GM18868 (cell line): ENCODE data around the gene CEMIP.
"Not testable (repeated sequence)": the region's sequence is repeated elsewhere in the genome, so short reads cannot be mapped to it uniquely, and the experiment has no call there.

Experiments used
- ATAC-seq: cut with Tn5 transposase; IDR thresholded peaks from one replicate; pipeline ENCODE4 v1.9.1; 2021; ENCODE audit warnings: mild to moderate bottlenecking, moderate library complexity; ENCODE audit not compliant: unreplicated experiment

Gene CEMIP

DNA sequence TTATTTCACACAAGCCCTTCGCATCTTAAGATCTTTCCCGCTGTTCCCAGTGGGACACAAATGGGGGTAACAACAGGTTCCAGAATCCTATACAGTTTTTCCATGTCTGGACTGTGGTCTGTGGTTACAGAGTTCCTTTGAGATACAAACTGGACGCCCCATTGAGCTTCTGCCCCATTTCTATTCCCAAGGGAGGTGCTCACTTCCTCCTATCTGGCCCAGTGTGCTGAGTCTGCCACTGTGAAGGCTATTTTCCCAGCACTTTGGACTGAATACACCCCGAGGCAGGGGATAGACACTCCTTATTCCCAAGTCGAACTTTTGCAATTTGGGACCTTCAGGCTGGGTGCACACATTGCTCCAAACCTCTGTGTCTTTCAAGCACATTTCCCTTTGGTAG lies 166.4 kb downstream of the CEMIP start:
- no peak for ATAC-seq

DNA sequence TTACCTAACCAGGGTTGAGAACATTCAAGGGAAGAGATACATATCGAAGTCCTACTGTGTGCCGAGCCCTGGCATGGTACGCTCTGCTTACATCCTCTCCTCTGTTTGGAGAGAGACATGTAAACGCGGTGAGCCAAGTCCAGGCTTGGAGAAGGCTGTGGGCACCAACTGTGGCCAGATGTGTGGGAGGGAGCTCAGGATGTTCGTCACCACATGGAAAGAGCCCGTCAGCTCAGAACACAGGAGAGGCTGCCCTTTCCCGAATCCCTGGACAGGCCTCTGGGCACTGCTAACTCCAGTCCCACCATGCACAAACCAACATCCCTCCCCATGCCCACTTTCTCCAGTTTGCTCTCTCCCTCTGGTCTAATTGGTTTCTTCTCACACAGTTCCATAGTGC lies 167.4 kb downstream of the CEMIP start:
- no peak for ATAC-seq

GRCh38 chr15:80948651-80949292 lies 169.6 kb downstream of the CEMIP start:
- no peak for ATAC-seq

- ATAC-seq, result no peak
Observed at GRCh38 chr15:80949756-80950155, 170.6 kb downstream of the CEMIP start.

DNA sequence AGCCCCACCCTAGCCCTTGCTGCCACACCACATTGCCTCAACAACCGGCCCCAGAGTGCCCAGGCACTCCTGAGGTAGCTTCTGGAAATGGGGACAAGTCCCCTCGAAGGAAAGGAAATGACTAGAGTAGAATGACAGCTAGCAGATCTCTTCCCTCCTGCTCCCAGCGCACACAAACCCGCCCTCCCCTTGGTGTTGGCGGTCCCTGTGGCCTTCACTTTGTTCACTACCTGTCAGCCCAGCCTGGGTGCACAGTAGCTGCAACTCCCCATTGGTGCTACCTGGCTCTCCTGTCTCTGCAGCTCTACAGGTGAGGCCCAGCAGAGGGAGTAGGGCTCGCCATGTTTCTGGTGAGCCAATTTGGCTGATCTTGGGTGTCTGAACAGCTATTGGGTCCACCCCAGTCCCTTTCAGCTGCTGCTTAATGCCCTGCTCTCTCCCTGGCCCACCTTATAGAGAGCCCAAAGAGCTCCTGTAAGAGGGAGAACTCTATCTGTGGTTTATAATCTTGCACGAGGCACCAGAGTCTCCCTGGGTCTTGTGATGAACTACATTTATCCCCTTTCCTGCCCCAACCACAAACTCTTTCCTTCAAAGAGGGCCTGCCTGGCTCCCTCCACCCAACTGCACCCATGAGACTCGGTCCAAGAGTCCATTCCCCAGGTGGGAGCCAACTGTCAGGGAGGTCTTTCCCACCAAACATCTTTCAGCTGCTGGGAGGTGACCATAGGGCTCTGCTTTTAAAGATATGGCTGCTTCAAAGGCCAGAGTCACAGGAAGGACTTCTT lies 171.3 kb downstream of the CEMIP start:
- no peak for ATAC-seq

GRCh38 chr15:80951941-80952340 lies 172.8 kb downstream of the CEMIP start:
- ATAC-seq, result no peak

GRCh38 chr15:80953001-80953952 lies 174.1 kb downstream of the CEMIP start:
- ATAC-seq, result no peak

DNA sequence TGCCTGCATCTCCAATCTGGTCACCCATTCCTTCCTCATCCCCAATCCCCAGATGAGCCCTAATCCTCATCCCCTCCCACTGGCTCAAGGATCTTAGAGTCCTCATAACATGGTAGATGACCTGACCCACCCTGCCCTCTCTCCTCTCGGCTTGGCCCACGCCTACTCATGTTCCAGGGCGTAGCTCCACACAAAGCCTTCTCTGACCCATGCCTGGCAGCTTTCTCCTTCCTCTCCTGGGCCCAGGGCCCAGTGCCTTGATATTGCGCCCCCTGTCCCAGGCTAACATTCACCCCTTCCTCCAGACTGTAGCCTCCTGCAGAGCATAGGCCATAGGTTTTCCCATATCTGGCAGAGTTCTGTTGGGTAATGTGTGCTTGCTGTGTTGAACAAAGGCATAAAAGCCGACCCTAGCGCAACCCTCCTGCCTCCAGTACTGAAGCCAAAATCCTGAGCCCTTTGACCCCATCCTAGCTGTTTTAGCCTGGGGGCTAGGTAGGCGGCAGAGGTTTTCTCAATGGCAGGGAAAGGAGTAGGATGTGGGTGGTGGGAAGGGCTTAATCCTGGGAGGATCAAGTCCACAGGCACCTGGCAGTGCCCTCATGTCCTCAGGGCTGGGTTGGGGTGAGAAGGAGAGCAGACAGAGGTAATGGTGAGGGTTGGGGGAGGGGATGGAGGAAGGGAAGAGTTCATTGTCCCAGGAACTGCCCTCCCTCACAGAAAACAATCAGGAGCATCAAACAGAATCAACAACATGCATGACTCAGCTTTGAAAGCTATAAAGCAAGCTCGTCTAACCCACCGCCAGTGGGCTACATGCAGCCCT lies 175.0 kb downstream of the CEMIP start:
- ATAC-seq, result no peak

- not testable (repeated sequence) for ATAC-seq
Observed at GRCh38 chr15:80955571-80956452, 176.6 kb downstream of the CEMIP start.

DNA sequence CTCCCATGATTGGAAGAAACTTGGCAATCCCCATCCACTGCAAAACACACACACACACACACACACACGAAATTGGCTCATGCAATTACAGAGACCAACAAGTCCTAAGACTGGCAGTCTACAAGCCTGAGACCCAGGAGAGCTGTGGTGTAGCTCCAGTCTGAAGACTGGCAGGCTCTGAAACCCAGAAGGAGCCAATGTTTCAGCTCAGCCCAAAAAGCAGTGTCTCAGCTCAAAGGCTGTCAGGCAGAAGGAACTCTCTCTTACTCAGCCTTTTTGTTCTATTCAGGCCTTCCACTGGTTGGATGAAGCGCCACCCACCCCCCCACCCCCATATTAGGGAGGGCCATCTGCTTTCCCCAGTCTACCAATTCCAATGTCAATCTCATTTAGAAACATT lies 178.4 kb downstream of the CEMIP start:
- no peak for ATAC-seq

DNA sequence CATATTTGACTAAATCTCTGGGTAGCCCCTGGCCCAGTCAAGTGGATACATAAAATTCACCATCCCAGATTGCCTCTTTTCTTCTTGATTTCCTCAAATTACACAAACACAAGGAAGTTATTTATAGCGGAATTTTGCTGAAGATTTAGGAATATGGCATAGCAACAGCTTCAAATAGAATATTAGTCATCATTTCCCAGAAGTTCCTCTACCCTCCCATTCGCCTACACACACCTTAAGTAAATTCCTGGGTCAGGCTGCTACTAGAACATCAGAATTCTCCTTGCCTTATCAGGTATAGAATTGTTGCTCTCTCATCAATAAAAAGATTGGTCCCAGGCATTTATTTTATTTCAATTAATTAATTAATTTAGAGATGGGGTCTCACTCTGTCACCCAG lies 178.8 kb downstream of the CEMIP start:
- ATAC-seq, result no peak

- no peak for ATAC-seq
Observed at GRCh38 chr15:80958818-80959495, 179.8 kb downstream of the CEMIP start.

DNA sequence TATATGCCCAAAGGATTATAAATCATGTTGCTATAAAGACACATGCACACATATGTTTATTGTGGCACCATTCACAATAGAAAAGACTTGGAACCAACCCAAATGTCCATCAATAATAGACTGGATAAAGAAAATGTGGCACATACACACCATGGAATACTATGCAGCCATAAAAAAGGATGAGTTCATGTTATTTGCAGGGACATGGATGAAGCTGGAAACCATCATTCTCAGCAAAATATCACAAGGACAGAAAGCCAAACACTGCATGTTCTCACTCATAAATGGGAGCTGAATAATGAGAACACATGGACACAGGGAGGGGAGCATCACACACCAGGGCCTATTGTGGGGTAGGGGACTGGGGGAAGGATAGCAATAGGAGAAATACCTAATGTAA lies 186.3 kb downstream of the CEMIP start:
- not testable (repeated sequence) for ATAC-seq

DNA sequence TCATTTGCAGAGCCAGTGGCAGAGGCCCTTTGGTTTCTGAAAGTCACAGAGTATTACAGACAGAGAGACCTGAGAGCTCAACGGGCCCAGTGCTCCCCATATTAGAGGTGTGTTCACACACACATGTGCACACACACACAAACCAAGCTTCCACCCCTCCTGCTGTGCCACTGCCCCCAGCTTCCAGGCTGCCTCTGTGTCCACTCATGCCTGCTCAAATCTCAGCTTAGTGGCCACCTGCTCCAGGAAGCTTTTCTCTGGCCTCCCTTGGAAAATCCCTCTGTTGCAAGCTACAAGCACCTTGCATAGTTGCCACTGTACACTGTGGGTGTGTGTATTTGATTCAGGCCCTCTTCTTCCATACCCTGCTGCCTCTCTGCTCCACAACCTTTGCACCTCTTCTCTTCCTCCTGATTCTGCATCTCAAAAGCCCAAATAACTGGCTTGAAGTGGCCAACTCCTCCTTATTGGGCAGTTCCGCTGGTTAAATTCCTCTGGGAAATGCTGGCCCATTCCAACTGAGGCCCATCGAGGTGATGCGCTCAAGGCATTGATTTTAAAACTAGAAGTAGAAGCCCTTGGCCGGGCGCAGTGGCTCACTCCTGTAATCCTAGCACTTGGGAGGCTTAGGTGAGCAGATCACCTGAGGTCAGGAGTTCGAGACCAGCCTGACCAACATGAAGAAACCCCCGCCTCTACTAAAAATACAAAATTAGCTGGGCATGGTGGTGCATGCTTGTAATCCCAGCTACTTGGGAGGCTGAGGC lies 187.4 kb downstream of the CEMIP start:
- no peak for ATAC-seq

- ATAC-seq, result no peak
Observed at GRCh38 chr15:80967451-80967850, 188.3 kb downstream of the CEMIP start.

DNA sequence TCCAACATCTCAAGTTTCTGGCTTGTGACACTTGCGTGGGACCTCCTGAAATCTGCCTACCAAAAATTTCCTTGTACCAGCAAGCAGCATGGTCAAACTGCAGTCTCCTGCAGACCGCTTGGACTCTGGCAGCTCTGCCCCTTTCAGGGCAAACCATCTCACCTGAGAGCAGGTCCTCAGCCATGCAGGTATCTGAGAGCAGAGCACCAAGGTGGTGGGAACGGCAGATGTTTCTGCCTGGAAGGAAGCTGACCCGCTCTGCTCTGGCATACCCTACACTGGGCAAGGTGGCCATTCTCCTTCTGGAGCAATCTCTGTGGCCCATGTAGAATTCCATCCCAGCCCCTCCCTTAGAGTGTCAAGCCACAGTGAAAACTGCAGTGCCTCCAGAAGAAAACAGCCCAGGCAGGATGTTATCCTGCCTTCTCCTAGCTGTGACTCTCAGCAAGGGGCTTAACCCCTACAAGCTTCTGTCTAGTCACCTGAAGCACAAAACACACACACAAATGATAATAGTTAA lies 188.9 kb downstream of the CEMIP start:
- ATAC-seq, result no peak

GRCh38 chr15:80969316-80969715 lies 190.1 kb downstream of the CEMIP start:
- no peak for ATAC-seq

DNA sequence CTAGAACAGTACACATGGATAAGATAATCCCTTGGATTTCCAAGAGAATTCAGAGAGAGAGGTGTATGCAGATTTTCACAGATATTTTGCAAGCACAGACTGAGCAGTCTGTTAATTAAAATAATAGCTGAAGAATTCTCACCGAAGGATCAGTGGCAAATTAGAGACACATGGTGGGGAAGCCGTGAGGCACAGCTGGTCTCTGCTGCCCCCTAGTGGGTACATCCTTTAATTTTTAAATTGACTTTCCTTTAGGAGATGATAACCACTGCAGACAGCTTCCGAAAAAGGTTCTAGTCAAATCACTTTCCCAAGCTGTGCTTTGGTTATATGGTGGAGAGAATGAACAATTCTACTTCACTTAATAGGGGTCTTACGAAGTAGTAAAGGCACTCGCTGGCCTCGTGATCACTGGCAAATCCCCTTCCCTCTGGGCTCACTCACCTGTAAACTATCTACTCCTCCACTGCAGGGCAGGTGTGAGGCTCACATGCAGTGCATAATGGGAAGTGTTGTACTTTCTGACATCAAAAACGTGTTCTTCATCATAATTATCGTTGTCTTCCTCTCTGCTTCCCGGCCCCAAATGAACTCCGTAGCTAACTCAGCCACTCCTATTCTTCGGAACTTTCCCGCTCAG lies 191.0 kb downstream of the CEMIP start:
- no peak for ATAC-seq
